NB4 (cell line): ENCODE measurements around the gene C14orf93.

ENCODE experiments used
- DNase-seq: peaks from one replicate; pipeline ENCODE4 v3.0.0; 2010; ENCODE audit warnings: low read depth
- H3K4me3 ChIP-seq: one replicate; pipeline ENCODE4 v1.5.1; 2011; ENCODE audit warnings: mild to moderate bottlenecking, low read depth, low read length, moderate library complexity
- CTCF ChIP-seq: IDR thresholded peaks from one replicate; pipeline ENCODE4 v1.5.1; 2012; ENCODE audit warnings: low read depth, low read length
- MAX ChIP-seq: IDR thresholded peaks from 2 replicates; pipeline ENCODE4 v1.6.1; 2011; ENCODE audit warnings: low read depth, low read length
- MYC ChIP-seq: IDR thresholded peaks from 2 replicates; pipeline ENCODE4 v1.6.1; 2011; ENCODE audit warnings: low read depth, low read length
- POLR2A ChIP-seq: IDR thresholded peaks from 2 replicates; pipeline ENCODE4 v1.6.1; 2011; ENCODE audit warnings: mild to moderate bottlenecking; ENCODE audit not compliant: insufficient read length; ENCODE audit errors: extremely low read depth

The C14orf93 gene

GRCh38 chr14:23052671-23053070 is 42.7 kb upstream of the C14orf93 start:
- no peak overlapping the region for H3K4me3 ChIP-seq
- TF ChIP-seq MAX (no peak), CTCF (no peak), POLR2A (no peak), MYC (no peak)
- DNase-seq = no peak

GRCh38 chr14:23052182-23052623 is 42.3 kb upstream of the C14orf93 start:
- no peak overlapping the region for H3K4me3 ChIP-seq
- no peak for TF ChIP-seq CTCF
- no peak for TF ChIP-seq MYC
- no peak for TF ChIP-seq MAX
- TF ChIP-seq POLR2A = no peak
- DNase-seq = no peak

GRCh38 chr14:23051141-23052057 is 41.5 kb upstream of the C14orf93 start:
- no peak overlapping the region for H3K4me3 ChIP-seq
- no peak for TF ChIP-seq MYC
- no peak for TF ChIP-seq MAX
- TF ChIP-seq POLR2A = no peak
- no peak for TF ChIP-seq CTCF
- no peak for DNase-seq

- TF ChIP-seq MYC (no peak), POLR2A (no peak), CTCF (no peak), MAX (no peak)
- no peak for DNase-seq
- H3K4me3 ChIP-seq = no peak overlapping the region
Measured at GRCh38 chr14:23049011-23049410, 39.1 kb upstream of the C14orf93 start.

GRCh38 chr14:23047751-23048693 is 38.1 kb upstream of the C14orf93 start:
- H3K4me3 ChIP-seq = no peak overlapping the region
- TF ChIP-seq POLR2A (no peak), MYC (no peak), MAX (no peak), CTCF (no peak)
- no peak for DNase-seq
